Stimulated activated CD4-positive, alpha-beta T cell treated with anti-CD3 and anti-CD28 coated beads, Interleukin-4, amount 100 ng/mL, for 48 hours (primary cell): ENCODE measurements around the gene TSHZ2.

Experiments
- DNase-seq, 2 donors: peaks; one replicate each; pipeline ENCODE4 v3.0.0-alpha.2; 2020; ENCODE audit warnings: low read depth in 2 of 2

The TSHZ2 gene

DNA sequence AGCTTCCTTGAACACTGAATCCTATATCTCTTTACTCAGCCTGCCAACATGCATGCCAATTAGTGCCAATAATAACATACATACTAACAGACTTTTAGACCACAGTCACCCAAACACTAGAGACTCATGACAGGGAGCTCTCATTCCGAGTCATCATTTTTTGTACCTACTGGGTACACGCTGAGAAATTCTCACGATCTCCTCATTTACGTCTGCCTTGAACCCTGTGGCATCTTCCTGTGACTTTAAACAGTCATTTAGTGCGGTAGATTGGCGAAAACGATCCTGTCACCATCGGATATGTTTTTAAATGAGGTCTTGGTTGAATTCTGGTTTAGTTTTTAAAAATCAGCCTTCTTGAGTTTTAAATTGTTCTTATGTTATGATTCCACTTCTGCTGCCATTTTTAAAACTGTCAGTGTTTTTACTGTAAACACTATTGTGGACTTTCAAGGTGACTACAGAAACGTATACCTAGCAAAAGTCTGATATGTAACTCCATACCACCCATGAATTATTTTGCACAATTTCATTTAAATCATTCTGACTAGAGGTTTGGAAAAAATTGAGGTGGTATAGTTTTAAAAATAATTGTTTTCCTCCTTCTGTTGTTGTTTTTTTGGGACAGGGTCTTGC is 275.4 kb downstream of the TSHZ2 start:
- DNase-seq: no peak

- DNase-seq: no peak
Observed at GRCh38 chr20:53250456-53250855, 278.3 kb downstream of the TSHZ2 start.

- no peak for DNase-seq
Observed at GRCh38 chr20:53252002-53252401, 279.8 kb downstream of the TSHZ2 start.

GRCh38 chr20:53253668-53254067 is 281.5 kb downstream of the TSHZ2 start:
- DNase-seq: no peak

- peak; percentile 4 to 29 for DNase-seq
Observed at GRCh38 chr20:53255102-53255710, 283.0 kb downstream of the TSHZ2 start.

DNA sequence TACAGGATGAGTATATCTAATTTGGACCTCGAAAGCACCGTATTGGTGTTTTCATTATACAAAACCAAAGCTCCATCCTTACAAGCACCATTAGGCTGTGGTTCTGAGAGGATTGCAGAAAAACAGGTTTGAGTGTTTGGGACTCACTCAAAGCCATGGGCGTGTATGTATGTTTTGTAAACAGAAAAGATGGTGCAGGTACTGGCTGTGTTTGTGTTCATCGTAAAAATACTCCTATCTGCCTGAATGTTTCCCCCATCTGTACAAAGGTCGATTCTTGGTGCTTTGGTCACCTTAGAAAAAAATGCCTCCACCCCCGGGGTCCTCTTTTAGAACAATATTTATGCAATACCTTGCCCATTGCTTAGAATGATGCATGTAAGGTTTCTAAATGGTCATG is 286.6 kb downstream of the TSHZ2 start:
- DNase-seq: no peak

DNA sequence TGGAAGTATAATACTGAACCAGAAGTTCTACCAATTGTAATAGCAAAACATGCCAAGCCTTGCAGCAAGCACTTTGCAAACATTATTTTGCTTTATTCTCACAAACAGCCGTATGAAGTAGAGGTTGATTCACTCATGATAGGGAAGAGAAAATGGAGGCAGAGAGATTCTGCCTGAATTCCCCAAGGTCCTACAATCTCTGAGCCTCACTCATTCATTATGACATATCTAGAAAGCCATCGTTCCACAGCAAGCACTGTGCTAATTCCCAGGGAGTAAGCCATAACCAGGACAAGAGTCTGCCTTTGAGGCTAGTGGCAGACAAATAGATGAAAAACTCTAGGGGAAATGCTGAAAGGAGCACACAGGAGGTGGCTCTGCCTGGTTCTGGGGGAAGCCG is 288.0 kb downstream of the TSHZ2 start:
- no peak for DNase-seq

DNA sequence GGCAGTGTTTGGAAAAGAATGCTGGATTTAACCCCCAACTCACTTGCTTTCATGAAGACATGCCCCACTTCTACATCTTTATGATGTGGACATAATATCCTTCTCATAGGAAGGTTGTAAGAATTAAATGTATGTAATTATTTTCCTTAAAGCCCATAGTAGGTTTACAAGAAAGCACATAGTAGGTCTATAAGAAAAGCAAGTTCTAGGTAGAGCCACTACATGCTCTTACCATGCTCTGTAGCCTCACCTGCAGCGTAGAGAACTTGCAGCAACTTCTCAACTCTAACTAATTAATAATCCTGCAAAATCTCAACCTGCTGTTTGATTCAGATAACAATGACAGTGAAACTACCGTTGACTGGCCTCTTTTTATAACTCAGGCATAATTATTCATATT is 288.4 kb downstream of the TSHZ2 start:
- DNase-seq: no peak

DNA sequence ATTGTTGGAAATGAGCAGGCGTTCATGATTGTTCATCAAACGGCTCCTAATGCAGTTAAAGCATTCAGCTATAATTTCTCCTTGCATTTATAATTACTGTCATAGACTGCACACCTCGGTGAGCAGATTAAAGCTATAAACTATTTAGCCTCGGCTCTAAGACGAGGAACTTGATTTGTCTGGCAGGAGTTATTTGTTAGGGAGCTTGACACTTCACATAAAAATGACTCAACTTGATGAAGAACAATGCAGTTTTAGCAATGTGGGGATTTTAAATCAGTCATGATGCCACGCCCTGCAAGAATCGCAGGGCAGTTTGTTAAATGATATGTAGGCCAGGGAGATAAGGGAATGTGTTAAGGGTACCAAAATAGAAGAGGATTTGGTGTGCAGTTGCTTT is 290.2 kb downstream of the TSHZ2 start:
- no peak for DNase-seq

DNA sequence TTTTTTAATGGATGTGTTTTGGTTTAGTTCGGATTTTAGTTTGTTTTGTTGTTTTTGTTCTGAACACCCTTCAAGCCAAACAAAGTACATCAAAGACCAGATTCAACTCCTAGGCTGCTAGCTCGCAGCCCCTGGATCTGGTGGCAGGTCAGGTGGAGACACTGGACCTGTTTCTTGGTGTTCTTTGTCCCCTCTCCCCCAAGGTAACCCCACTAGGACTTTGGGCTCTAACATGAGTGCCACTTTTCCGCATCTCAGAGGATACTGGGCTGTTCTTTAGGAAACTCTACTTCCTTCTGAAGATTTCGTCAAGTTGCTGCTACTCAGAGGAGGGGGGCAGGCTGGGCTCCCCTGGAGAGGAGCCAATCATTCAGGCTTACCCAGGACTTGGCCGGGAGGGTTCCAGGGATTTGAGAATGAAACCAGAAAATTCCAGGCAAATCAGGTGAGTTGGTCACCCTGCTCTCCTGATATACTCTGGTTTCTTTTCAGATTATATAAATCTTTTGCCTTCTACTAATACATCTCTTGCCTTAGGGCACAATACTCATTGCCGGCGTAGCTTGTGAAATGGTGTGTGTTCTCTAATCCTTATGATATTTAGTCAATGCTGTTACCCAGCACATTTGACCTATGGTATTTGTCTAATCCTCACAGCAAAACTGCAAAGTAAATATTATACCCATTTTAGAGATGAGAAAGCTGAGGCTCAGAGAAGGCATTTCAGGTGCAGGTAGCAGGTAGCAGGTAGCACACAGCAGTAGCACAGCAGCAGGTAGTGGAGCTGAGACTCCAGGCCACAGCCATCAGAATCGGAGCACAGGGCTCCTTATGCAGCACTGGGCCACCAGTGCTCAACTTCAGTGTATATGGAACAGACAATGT is 291.6 kb downstream of the TSHZ2 start:
- no peak for DNase-seq

DNA sequence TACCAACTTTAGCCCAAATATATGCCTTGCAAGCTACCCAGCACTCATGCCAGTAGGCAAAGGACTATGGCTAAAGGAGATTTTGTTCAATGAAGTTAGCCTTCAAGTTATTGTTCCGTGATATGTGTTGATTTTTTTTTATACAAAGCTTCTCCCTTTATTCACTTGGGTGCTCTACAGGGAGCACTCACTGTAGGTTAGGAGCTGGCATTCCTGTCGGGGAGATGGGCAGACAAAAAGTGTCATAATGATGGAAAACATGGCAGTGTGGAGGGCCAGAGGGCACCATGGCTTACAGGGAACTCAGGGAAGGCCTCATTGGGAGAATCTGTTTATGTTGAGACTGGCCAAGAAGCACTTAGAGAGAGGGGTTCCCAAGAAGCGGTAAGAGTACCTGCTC is 292.4 kb downstream of the TSHZ2 start:
- DNase-seq: no peak

DNA sequence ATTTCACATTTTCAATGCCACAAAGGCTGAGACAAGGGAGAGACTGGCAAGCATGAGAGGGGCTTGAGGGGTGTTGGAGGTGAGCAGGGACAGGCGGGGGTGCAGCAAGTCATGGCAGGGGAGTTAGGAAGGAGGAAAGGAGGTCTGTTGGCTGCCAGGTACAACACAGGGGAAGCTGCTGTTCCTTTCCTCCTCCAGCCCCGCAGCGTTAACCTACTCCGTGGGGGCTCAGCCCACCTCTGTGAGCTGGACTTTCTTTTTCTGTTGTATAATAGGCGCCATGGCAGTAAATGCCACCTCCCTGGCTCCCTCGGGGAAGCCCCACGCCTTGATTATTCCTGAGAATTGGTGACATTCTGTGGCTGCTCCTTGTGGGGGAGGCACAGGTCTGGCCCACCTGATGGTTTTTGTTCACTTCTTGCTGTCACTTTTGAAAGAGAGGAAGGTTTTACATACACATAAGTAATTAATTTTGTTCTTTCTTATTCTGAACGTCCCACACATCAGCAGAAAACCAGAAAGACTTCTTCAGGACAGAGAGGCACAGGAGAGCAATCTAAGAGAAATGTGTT is 293.2 kb downstream of the TSHZ2 start:
- DNase-seq: no peak

DNA sequence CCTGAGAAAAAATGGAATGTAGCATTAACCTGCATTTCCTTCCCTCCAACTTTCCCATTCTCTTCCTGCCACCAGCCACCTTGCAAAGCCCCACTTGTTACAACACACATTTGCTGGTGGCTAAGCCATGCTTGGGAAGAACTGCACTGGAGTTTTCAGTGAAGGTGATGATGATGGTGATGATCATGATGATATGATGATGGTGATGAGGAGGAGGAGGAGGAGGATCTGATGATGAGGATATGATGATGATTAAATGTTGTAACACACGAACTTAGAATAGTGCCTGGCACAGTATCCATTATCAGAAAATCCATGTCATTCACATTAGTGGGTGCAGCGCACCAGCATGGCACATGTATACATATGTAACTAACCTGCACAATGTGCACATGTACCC is 297.2 kb downstream of the TSHZ2 start:
- no peak for DNase-seq

- DNase-seq: no peak
Observed at GRCh38 chr20:53270792-53271375, 298.7 kb downstream of the TSHZ2 start.

GRCh38 chr20:53274365-53274764 is 302.2 kb downstream of the TSHZ2 start:
- DNase-seq: no peak

- no peak for DNase-seq
Observed at GRCh38 chr20:53274807-53275206, 302.6 kb downstream of the TSHZ2 start.

GRCh38 chr20:53276143-53276542 is 304.0 kb downstream of the TSHZ2 start:
- no peak for DNase-seq

GRCh38 chr20:53278555-53278954 is 306.4 kb downstream of the TSHZ2 start:
- DNase-seq: no peak

- DNase-seq: no peak
Observed at GRCh38 chr20:53279735-53280134, 307.6 kb downstream of the TSHZ2 start.

DNA sequence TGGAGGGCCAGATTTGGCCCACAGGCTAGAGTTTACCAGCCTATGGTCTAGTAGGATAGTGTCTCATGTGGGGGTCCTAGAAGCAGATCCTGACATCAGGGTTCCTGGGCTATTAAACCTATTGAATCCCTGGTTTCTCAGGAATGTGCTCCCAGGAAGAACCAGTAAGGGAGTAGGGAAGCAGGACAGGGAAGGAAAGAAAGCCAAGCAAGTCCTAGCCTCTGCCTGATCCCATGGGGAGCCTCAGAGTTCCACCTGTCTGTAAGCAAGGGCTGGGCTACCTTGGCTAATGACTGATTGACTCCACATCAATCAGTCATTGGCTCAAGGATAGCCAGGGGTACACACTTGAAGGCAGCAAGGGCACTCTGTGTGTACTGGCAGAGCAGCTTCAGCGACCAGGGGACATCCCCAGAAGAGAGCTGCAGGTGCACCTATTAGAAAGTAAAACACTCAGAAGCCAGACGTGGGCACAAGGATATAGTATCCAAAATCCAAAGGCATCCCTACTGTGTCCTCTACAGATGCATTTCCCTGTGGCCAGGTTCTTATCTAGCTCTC is 309.5 kb downstream of the TSHZ2 start:
- no peak for DNase-seq

- DNase-seq: no peak
Observed at GRCh38 chr20:53282217-53282955, 310.2 kb downstream of the TSHZ2 start.
